ENCODE data around the gene SREK1.

SREK1 gene

GRCh38 chr5:66230551-66230950 lies 86.5 kb downstream of the SREK1 start:
- TF ChIP-seq CTCF (IDR thresholded peaks at IDR 0.05; ENCODE audit: low read depth, low read length, missing control alignments), result no peak
- DNase-seq (ENCODE audit: extremely low read depth, low read depth), result no peak
- H3K4me3 ChIP-seq (replicated peaks; ENCODE audit: low read depth, low read length), result no peak overlapping the region

- no peak overlapping the region for H3K4me3 ChIP-seq (replicated peaks; ENCODE audit: low read depth, low read length)
- no peak for TF ChIP-seq CTCF (IDR thresholded peaks at IDR 0.05; ENCODE audit: low read depth, low read length, missing control alignments)
- no peak for DNase-seq (ENCODE audit: extremely low read depth, low read depth)
These were observed 87.4 kb downstream of the SREK1 start for GRCh38 chr5:66231508-66231907.

GRCh38 chr5:66232275-66232674 lies 88.2 kb downstream of the SREK1 start:
- no peak for TF ChIP-seq CTCF (IDR thresholded peaks at IDR 0.05; ENCODE audit: low read depth, low read length, missing control alignments)
- no peak for DNase-seq (ENCODE audit: extremely low read depth, low read depth)

GRCh38 chr5:66232706-66233445 lies 88.8 kb downstream of the SREK1 start:
- no peak for DNase-seq (ENCODE audit: extremely low read depth, low read depth)
- no peak overlapping the region for H3K4me3 ChIP-seq (replicated peaks; ENCODE audit: low read depth, low read length)
- TF ChIP-seq CTCF (IDR thresholded peaks at IDR 0.05; ENCODE audit: low read depth, low read length, missing control alignments), result no peak

More at GRCh38 chr5:66232275-66232674, 88.2 kb downstream of the SREK1 start:
- H3K4me3 ChIP-seq (replicated peaks; ENCODE audit: low read depth, low read length), result no peak overlapping the region

All from HFF-Myc (cell line).